Natural killer cell (primary cell): ENCODE results near the gene CSNK1E. TPM values are rescaled to one million over a fixed set of nuclear protein-coding genes. Genes with fewer than 3 reads are reported as not detected.

Experiments
- ATAC-seq, 3 donors: fragments of 150-1000 bp in 2 of 3; fragments of 200-7000 bp in 1 of 3; cut with Tn5 transposase; 1 replicate in 1 of 3; 2 replicates in 2 of 3; pipeline ENCODE4 v1.10.0; 2021; ENCODE audit warnings: mild to moderate bottlenecking in 2 of 3, moderate library complexity in 2 of 3
- DNase-seq, 2 donors: peaks; one replicate each; pipeline versions ENCODE4 v3.0.0 to v3.0.0-alpha.2; 2013 to 2021; ENCODE audit warnings: mixed read lengths in 1 of 2
- H3K27ac ChIP-seq: one replicate; pipeline ENCODE4 v1.5.1; 2013; ENCODE audit warnings: mild to moderate bottlenecking, low read length
- H3K27me3 ChIP-seq: one replicate; pipeline ENCODE4 v1.6.1; 2013; ENCODE audit warnings: low read length; ENCODE audit not compliant: control insufficient read depth, insufficient read depth
- H3K36me3 ChIP-seq: one replicate; pipeline ENCODE4 v1.6.1; 2013; ENCODE audit warnings: low read length; ENCODE audit not compliant: control insufficient read depth, insufficient read depth
- H3K4me1 ChIP-seq: one replicate; pipeline ENCODE4 v1.6.1; 2013; ENCODE audit warnings: low read length; ENCODE audit not compliant: control insufficient read depth, insufficient read depth
- H3K4me3 ChIP-seq: one replicate; pipeline ENCODE4 v1.5.1; 2013; ENCODE audit warnings: low read length
- H3K9me3 ChIP-seq: one replicate; pipeline ENCODE4 v1.6.1; 2013; ENCODE audit warnings: low read length; ENCODE audit not compliant: control insufficient read depth, insufficient read depth
- H3K27ac Mint-ChIP-seq, 2 donors: one replicate each; pipeline ENCODE4 v1.8.0; 2022; ENCODE audit warnings: mild to moderate bottlenecking in 2 of 2, mixed read lengths in 2 of 2, moderate library complexity in 1 of 2
- H3K27me3 Mint-ChIP-seq, 2 donors: one replicate each; pipeline ENCODE4 v1.8.0; 2022; ENCODE audit warnings: low read depth in 2 of 2, mixed read lengths in 2 of 2
- H3K36me3 Mint-ChIP-seq: one replicate; pipeline ENCODE4 v1.8.0; 2022; ENCODE audit warnings: mixed read lengths
- H3K4me1 Mint-ChIP-seq, 2 donors: one replicate each; pipeline ENCODE4 v1.8.0; 2022; ENCODE audit warnings: mixed read lengths in 2 of 2
- H3K4me3 Mint-ChIP-seq: one replicate; pipeline ENCODE4 v1.8.0; 2022; ENCODE audit warnings: mild to moderate bottlenecking, moderate library complexity, mixed read lengths
- H3K9me3 Mint-ChIP-seq, 2 donors: one replicate each; pipeline ENCODE4 v1.8.0; 2022; ENCODE audit warnings: mixed read lengths in 2 of 2
- CTCF ChIP-seq: fragments of 200-600 bp; IDR thresholded peaks from one replicate; pipeline ENCODE4 v1.8.0; 2022; ENCODE audit warnings: antibody characterized with exemption
- WGBS: methylation state at CpG from one replicate; pipeline ENCODE4 v1.1.7; 2013; ENCODE audit warnings: missing lambda C conversion rate; ENCODE audit not compliant: insufficient coverage; 5-methylcytosine and 5-hydroxymethylcytosine counted together
- intact Hi-C: fragments of 100-400 bp; cut with micrococcal nuclease; formaldehyde crosslinking; loops from one replicate; pipeline ENCODE4 v1.14.2; 2022
- total RNA-seq, 4 donors: library from RNA; stranded (reverse); fragments of 120-200 nt in 1 of 4; gene quantifications; one replicate each; pipeline versions ENCODE4 v1.2.3 to v1.2.4, GENCODE V29; 2013 to 2022

Gene CSNK1E
- total RNA-seq, 3 donors from 2014 or later (not counting 1 experiment from before 2014, with no cell fraction given), result 126 to 178 (median 149) TPM

DNA sequence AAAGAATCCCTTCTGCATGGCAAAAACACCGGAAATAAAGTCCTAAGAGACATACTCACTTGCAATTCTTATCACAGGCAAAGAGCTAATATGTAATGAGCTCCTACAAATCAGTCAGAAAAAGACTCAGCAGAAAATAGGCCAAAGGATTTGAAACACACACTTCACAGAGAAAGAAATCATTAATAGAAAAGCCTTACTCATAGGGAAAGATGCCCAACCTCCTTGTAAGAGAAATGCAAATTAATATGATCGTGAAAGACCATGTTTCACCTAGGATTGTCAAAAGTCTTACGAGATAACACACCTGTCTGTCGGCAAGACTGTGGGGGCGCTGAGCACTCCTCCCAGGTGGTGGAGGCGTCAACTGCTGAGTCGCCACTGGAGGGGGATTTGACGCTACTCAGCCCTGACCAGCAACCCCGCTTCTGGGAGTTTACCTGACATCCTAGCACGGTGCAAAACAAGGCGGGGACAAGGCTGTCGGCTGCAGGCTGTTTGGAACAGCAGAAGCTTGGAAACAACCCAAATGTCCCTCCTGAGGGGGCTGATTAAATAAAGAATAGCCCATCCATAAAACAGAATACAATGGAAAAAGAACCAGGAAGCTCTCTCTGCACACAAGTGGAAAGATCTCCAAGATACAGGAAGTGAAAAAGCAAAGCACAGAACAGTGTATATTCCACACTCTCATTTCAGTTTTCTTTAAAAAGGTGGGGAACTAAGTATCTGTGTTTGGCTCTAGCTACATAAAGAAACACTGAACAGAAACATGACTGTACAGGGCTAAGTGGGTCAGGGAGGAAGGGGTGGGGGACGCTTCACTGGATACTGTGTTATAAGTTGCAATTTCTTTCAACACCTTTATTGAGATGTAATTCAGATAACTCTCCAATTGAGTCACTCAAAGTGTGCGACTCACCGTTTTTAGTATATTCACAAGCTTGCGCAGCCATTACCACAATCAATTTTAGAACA, 11.5 kb downstream of the CSNK1E start:
- whole genome bisulfite sequencing, result 34% methylated on average over 14 of the region's 16 CpGs
- Mint-ChIP-seq H3K27ac (peak overlapping the region; percentile 43 to 63), H3K4me1 (peaks cover 26 to 34% of the 10 kb centered on the region in 2 donors)

DNA sequence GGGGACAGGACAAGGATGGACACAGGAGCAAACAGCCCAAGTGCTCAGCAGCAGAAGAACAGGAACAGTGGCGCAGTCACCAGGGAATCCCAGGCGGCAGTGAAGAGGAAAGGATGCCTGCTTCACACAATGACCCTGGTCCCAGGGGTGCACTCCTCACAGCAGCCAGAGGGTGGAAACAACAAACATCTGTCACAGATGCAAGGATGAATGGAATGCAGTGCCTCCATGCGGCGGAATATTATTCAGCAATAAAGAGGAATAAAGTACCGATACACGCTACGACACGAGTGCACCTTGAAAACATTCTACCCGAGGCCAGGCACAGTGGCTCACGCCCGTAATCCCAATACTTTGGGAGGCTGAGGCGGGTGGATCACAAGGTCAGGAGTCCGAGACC, 12.7 kb downstream of the CSNK1E start:
- 98% methylated on average over 13 of the region's 13 CpGs for WGBS
- no peak for TF ChIP-seq CTCF
- Mint-ChIP-seq H3K27me3 (no peaks in the 10 kb centered on the region), H3K4me3 (no peak overlapping the region), H3K36me3 (no peaks in the 10 kb centered on the region), H3K4me1 (peaks cover 23 to 31% of the 10 kb centered on the region in 2 donors), H3K27ac (peak overlapping the region in 1 of 2 donors; percentile 43), H3K9me3 (no peaks in the 10 kb centered on the region)
- peaks cover 9% of the 10 kb centered on the region for H3K4me1 ChIP-seq
- H3K27ac ChIP-seq, result no peak overlapping the region
- DNase-seq (no peak), ATAC-seq (no peak)
- no peaks in the 10 kb centered on the region for H3K9me3 ChIP-seq
- intact Hi-C loops, result no loop called here
- H3K36me3 ChIP-seq, result peaks cover 26% of the 10 kb centered on the region
- no peak overlapping the region for H3K4me3 ChIP-seq
- no peaks in the 10 kb centered on the region for H3K27me3 ChIP-seq

More for the DNA sequence above, 11.5 kb downstream of the CSNK1E start:
- peak in 1 of 2 donors; percentile 64 for DNase-seq
- H3K9me3 ChIP-seq, result no peaks in the 10 kb centered on the region
- H3K36me3 Mint-ChIP-seq, result no peaks in the 10 kb centered on the region
- H3K27ac ChIP-seq, result peak overlapping the region; percentile 8
- H3K27me3 Mint-ChIP-seq, result no peaks in the 10 kb centered on the region
- H3K9me3 Mint-ChIP-seq, result no peaks in the 10 kb centered on the region
- no peak overlapping the region for H3K4me3 Mint-ChIP-seq
- H3K4me1 ChIP-seq, result peaks cover 9% of the 10 kb centered on the region
- no peaks in the 10 kb centered on the region for H3K27me3 ChIP-seq
- no peak overlapping the region for H3K4me3 ChIP-seq
- ATAC-seq, result peak; percentile 56 to 68 (median 64)
- intact Hi-C loops, result no loop called here
- peaks cover 18% of the 10 kb centered on the region for H3K36me3 ChIP-seq
- no peak for TF ChIP-seq CTCF

GRCh38 chr22:38303974-38304373, 13.3 kb downstream of the CSNK1E start:
- Histone ChIP-seq H3K36me3 (peaks cover 31% of the 10 kb centered on the region), H3K27ac (no peak overlapping the region), H3K4me1 (peaks cover 9% of the 10 kb centered on the region), H3K9me3 (no peaks in the 10 kb centered on the region), H3K27me3 (no peaks in the 10 kb centered on the region), H3K4me3 (no peak overlapping the region)
- ATAC-seq (no peak), DNase-seq (no peak)
- H3K36me3 Mint-ChIP-seq, result no peaks in the 10 kb centered on the region
- H3K27me3 Mint-ChIP-seq, result no peaks in the 10 kb centered on the region
- intact Hi-C loops, result no loop called here
- WGBS, result 94% methylated on average over 3 of the region's 5 CpGs
- no peak for TF ChIP-seq CTCF
- H3K4me3 Mint-ChIP-seq, result no peak overlapping the region
- H3K27ac Mint-ChIP-seq, result no peak overlapping the region
- peaks cover 23 to 26% of the 10 kb centered on the region in 2 donors for H3K4me1 Mint-ChIP-seq
- H3K9me3 Mint-ChIP-seq, result no peaks in the 10 kb centered on the region
